ENCODE data around the gene LIMS2. TPM values are rescaled to one million over a fixed set of nuclear protein-coding genes. Genes with fewer than 3 reads are reported as not detected.

LIMS2 gene
- total and polyA plus RNA-seq, 2 experiments from 2014 or later: 1.6 to 3.5 TPM

DNA sequence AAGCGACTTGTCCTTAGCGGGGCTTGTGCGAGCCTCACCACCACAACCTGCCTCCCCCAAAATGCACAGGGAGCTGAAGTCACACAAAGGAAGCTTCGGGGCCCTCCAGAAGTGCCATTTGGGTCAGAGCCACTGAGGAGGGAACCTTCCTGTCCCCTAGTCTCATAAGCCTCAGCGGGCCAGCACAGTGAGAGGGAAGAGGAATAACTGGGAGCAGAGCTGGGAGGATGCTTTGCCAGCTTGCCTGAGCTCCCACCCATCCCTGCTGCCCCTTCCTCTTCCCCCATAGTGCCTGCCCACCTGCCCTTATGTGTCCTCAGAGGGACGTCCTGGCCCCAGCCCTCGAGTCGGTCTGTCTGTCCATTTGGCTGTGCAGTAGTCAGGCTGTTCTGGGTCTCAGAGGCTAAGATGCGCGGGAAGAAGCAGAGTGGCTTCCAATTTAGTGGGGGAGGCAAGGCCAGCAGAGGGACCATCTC is 81.2 kb downstream of the LIMS2 start:
- Histone ChIP-seq H3K4me3 (no peak overlapping the region), H3F3A (replicated peaks; ENCODE audit: low read depth) (no peaks in the 10 kb centered on the region), H4K20me1 (replicated peaks; ENCODE audit: insufficient read depth) (no peaks in the 10 kb centered on the region), H3K9me2 (ENCODE audit: insufficient read depth) (no peaks in the 10 kb centered on the region), H3K27me3 (ENCODE audit: insufficient read depth) (no peaks in the 10 kb centered on the region), H3K27ac (ENCODE audit: low read depth) (no peak overlapping the region), H3K79me2 (replicated peaks; ENCODE audit: insufficient read depth) (no peaks in the 10 kb centered on the region), H3K4me2 (no peak overlapping the region), H3K36me3 (ENCODE audit: insufficient read depth) (no peaks in the 10 kb centered on the region), H3K4me1 (ENCODE audit: insufficient read depth) (no peaks in the 10 kb centered on the region), H2AFZ (no peak overlapping the region)
- DNase-seq (ENCODE audit: low spot score) (no peak), ATAC-seq (no peak)
- H3K27me3 Mint-ChIP-seq (ENCODE audit: insufficient read depth, low read depth, poor library complexity): no peaks in the 10 kb centered on the region
- H3K9me3 Mint-ChIP-seq: no peaks in the 10 kb centered on the region
- TF ChIP-seq JUNB (IDR thresholded peaks at IDR 0.05; ENCODE audit: unreplicated experiment) (no peak), NANOG (IDR thresholded peaks at IDR 0.05; ENCODE audit: borderline replicate concordance) (no peak), EZH2phosphoT487 (IDR thresholded peaks at IDR 0.05; ENCODE audit: unreplicated experiment) (no peak), ZNF114 (CRISPR knock-in tag; IDR thresholded peaks at IDR 0.05) (no peak), EZH2 (IDR thresholded peaks at IDR 0.05; ENCODE audit: low read depth, unreplicated experiment) (no peak), STAT1 (IDR thresholded peaks at IDR 0.05; ENCODE audit: unreplicated experiment) (no peak)
- H3K4me1 Mint-ChIP-seq: peaks cover 4% of the 10 kb centered on the region; the same call in 1 of the 3 replicates
- no peak overlapping the region for H3K27ac Mint-ChIP-seq
- no peaks in the 10 kb centered on the region for H3K36me3 Mint-ChIP-seq (ENCODE audit: low read depth)
- no peak overlapping the region for H3K4me3 Mint-ChIP-seq

DNA sequence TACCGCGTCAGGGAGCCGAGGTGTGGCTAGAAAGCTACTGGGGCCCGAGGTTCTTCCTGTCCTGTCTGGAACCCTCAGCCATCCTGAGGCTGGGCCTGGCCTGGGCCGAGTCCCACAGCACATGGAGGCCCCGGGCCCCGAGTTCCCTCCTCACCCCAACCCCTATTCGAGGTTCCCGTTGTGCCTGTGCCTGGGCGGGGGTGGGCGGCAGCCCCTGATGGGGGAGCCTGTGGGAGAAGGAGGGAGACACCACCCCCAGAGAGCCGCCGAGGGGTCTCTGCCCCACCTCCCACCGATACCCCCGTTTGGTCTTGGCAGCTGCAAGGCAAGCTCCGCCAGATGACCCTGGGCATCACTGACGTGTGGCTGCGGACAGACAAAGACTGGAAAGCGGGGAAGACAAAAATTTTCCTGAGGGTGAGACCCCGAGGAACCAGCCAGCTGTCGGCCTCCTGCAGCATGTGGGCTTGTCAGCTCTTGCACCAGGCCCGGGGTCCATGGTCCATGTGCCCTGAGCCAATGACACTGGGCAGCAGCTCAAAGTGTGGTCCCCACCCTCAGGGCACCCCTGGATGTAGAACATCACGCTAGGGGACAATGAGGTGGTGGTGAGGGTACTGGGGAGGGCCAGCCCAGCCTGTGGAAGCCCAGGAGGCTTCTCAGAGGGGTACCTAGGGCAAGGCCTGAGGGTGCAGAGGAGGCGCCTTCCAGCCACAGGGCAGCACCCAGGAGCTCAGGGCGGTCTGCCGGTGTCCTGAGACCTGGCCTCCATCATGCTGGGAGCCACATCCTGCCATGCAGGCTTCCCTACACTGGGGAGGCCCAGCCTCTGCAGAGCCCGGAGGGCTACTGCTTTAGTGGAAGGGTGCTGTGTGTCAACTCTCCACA is 81.9 kb downstream of the LIMS2 start:
- Histone ChIP-seq H3K79me2 (replicated peaks; ENCODE audit: insufficient read depth) (no peaks in the 10 kb centered on the region), H3K4me1 (ENCODE audit: insufficient read depth) (no peaks in the 10 kb centered on the region), H3F3A (replicated peaks; ENCODE audit: low read depth) (no peaks in the 10 kb centered on the region), H4K20me1 (replicated peaks; ENCODE audit: insufficient read depth) (no peaks in the 10 kb centered on the region), H2AFZ (no peak overlapping the region; the same call in 1 of the 2 replicates), H3K36me3 (ENCODE audit: insufficient read depth) (no peaks in the 10 kb centered on the region), H3K4me3 (no peak overlapping the region), H3K4me2 (no peak overlapping the region), H3K27me3 (ENCODE audit: insufficient read depth) (no peaks in the 10 kb centered on the region), H3K9me2 (ENCODE audit: insufficient read depth) (no peaks in the 10 kb centered on the region), H3K27ac (ENCODE audit: low read depth) (no peak overlapping the region)
- H3K36me3 Mint-ChIP-seq (ENCODE audit: low read depth): no peaks in the 10 kb centered on the region
- no peaks in the 10 kb centered on the region for H3K9me3 Mint-ChIP-seq
- no peak overlapping the region for H3K27ac Mint-ChIP-seq
- DNase-seq (ENCODE audit: low spot score) (no peak), ATAC-seq (no peak)
- H3K4me1 Mint-ChIP-seq: peaks cover 4% of the 10 kb centered on the region; the same call in 1 of the 3 replicates
- H3K4me3 Mint-ChIP-seq: no peak overlapping the region
- no peaks in the 10 kb centered on the region for H3K27me3 Mint-ChIP-seq (ENCODE audit: insufficient read depth, low read depth, poor library complexity)
- TF ChIP-seq ZNF114 (CRISPR knock-in tag; IDR thresholded peaks at IDR 0.05) (no peak), EZH2phosphoT487 (IDR thresholded peaks at IDR 0.05; ENCODE audit: unreplicated experiment) (no peak), CREB1 (CRISPR knock-in tag; IDR thresholded peaks at IDR 0.05; ENCODE audit: low read depth) (no peak), EZH2 (IDR thresholded peaks at IDR 0.05; ENCODE audit: low read depth, unreplicated experiment) (no peak)
- TF ChIP-seq, protein P1, sequence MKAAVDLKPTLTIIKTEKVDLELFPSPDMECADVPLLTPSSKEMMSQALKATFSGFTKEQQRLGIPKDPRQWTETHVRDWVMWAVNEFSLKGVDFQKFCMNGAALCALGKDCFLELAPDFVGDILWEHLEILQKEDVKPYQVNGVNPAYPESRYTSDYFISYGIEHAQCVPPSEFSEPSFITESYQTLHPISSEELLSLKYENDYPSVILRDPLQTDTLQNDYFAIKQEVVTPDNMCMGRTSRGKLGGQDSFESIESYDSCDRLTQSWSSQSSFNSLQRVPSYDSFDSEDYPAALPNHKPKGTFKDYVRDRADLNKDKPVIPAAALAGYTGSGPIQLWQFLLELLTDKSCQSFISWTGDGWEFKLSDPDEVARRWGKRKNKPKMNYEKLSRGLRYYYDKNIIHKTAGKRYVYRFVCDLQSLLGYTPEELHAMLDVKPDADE (IDR thresholded peaks at IDR 0.05): no peak
- TF ChIP-seq, protein P2, sequence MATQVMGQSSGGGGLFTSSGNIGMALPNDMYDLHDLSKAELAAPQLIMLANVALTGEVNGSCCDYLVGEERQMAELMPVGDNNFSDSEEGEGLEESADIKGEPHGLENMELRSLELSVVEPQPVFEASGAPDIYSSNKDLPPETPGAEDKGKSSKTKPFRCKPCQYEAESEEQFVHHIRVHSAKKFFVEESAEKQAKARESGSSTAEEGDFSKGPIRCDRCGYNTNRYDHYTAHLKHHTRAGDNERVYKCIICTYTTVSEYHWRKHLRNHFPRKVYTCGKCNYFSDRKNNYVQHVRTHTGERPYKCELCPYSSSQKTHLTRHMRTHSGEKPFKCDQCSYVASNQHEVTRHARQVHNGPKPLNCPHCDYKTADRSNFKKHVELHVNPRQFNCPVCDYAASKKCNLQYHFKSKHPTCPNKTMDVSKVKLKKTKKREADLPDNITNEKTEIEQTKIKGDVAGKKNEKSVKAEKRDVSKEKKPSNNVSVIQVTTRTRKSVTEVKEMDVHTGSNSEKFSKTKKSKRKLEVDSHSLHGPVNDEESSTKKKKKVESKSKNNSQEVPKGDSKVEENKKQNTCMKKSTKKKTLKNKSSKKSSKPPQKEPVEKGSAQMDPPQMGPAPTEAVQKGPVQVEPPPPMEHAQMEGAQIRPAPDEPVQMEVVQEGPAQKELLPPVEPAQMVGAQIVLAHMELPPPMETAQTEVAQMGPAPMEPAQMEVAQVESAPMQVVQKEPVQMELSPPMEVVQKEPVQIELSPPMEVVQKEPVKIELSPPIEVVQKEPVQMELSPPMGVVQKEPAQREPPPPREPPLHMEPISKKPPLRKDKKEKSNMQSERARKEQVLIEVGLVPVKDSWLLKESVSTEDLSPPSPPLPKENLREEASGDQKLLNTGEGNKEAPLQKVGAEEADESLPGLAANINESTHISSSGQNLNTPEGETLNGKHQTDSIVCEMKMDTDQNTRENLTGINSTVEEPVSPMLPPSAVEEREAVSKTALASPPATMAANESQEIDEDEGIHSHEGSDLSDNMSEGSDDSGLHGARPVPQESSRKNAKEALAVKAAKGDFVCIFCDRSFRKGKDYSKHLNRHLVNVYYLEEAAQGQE (IDR thresholded peaks at IDR 0.05; ENCODE audit: unreplicated experiment): no peak
- TF ChIP-seq, protein P3, sequence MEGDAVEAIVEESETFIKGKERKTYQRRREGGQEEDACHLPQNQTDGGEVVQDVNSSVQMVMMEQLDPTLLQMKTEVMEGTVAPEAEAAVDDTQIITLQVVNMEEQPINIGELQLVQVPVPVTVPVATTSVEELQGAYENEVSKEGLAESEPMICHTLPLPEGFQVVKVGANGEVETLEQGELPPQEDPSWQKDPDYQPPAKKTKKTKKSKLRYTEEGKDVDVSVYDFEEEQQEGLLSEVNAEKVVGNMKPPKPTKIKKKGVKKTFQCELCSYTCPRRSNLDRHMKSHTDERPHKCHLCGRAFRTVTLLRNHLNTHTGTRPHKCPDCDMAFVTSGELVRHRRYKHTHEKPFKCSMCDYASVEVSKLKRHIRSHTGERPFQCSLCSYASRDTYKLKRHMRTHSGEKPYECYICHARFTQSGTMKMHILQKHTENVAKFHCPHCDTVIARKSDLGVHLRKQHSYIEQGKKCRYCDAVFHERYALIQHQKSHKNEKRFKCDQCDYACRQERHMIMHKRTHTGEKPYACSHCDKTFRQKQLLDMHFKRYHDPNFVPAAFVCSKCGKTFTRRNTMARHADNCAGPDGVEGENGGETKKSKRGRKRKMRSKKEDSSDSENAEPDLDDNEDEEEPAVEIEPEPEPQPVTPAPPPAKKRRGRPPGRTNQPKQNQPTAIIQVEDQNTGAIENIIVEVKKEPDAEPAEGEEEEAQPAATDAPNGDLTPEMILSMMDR (conservative IDR thresholded peaks at IDR 0.05; ENCODE audit: low read depth in 2 of 2): no peak
